Omental fat pad (tissue), 4 donors: Measurements from ENCODE around the gene ERBB2. TPM values are rescaled to one million over a fixed set of nuclear protein-coding genes. Genes with fewer than 3 reads are reported as not detected.
A peak's percentile ranks its signal among the peaks of the same experiment; 100 is the strongest.

ENCODE experiments used
- ATAC-seq: fragments of 150-250 bp; one replicate; pipeline ENCODE4 v1.9.1; 2016; ENCODE audit warnings: mild to moderate bottlenecking, moderate library complexity; ENCODE audit not compliant: low FRiP score
- DNase-seq: peaks from one replicate; pipeline ENCODE4 v3.0.0-alpha.2; 2019; ENCODE audit warnings: low spot score
- CTCF ChIP-seq, 3 donors: fragments of 450-650 bp; IDR thresholded peaks; one replicate each; pipeline ENCODE4 v1.5.1; 2016 to 2017; ENCODE audit warnings: antibody characterized with exemption in 3 of 3, mild to moderate bottlenecking in 3 of 3, moderate library complexity in 2 of 3
- total RNA-seq, 4 donors: library from RNA; depleted of rRNA; stranded (reverse); fragments of >200 nt; gene quantifications; one replicate each; pipeline ENCODE4 v1.1.0, GENCODE V29; 2016

The ERBB2 gene
- total RNA-seq, 4 donors from 2014 or later: 13.8 to 23.8 (median 15.7) TPM

- DNase-seq (no peak), ATAC-seq (no peak)
- TF ChIP-seq CTCF (IDR thresholded peaks at IDR 0.05): no peak
These were observed 29.1 kb upstream of the ERBB2 start for GRCh38 chr17:39670746-39671145.

GRCh38 chr17:39671651-39672521, 28.0 kb upstream of the ERBB2 start:
- TF ChIP-seq CTCF (IDR thresholded peaks at IDR 0.05): no peak
- ATAC-seq (no peak), DNase-seq (no peak)

GRCh38 chr17:39672522-39673334, 27.1 kb upstream of the ERBB2 start:
- TF ChIP-seq CTCF (IDR thresholded peaks at IDR 0.05): no peak
- DNase-seq (no peak), ATAC-seq (no peak)

GRCh38 chr17:39673335-39674081, 26.4 kb upstream of the ERBB2 start:
- no peak for TF ChIP-seq CTCF (IDR thresholded peaks at IDR 0.05)
- ATAC-seq (no peak), DNase-seq (no peak)

- DNase-seq (no peak), ATAC-seq (no peak)
- TF ChIP-seq CTCF (IDR thresholded peaks at IDR 0.05): no peak
These were observed 25.7 kb upstream of the ERBB2 start for GRCh38 chr17:39674179-39674578.

GRCh38 chr17:39674702-39675389, 25.0 kb upstream of the ERBB2 start:
- ATAC-seq (peak; percentile 33), DNase-seq (no peak)
- no peak for TF ChIP-seq CTCF (IDR thresholded peaks at IDR 0.05)
